A673 (cell line): ENCODE measurements around the gene ZBP1. TPM values are rescaled to one million over a fixed set of nuclear protein-coding genes. Genes with fewer than 3 reads are reported as not detected.

Experiments used
- BruUV-seq: library from RNA; stranded (reverse); fragments of 400-500 nt; replicated peaks from 2 replicates; lab custom pipeline; 2021; lab: Mats Ljungman, UMichigan
- CTCF ChIA-PET: fragments of 300-600 bp; sonication (Branson Sonifier 250); formaldehyde crosslinking; loops from one replicate; lab custom pipeline; 2022; ENCODE audit warnings: antibody characterized with exemption; lab: Charles Lee
- POLR2A ChIA-PET: fragments of 300-600 bp; sonication (Branson Sonifier 250); formaldehyde crosslinking; loops from one replicate; lab custom pipeline; 2022; ENCODE audit warnings: antibody characterized with exemption; ENCODE audit not compliant: low non-redundant PET; lab: Charles Lee
- DNase-seq: peaks from one replicate; pipeline ENCODE4 v3.0.0-alpha.2; 2015; ENCODE audit warnings: low spot score
- H3K27ac ChIP-seq: fragments of 200-600 bp; sonication (generic); 2 replicates; pipeline ENCODE4 v1.5.1; 2016; ENCODE audit warnings: mixed run types, low read depth, mild to moderate bottlenecking, mixed read lengths, antibody characterized with exemption, low read length; ENCODE audit not compliant: poor library complexity, severe bottlenecking
- H3K27me3 ChIP-seq: fragments of 200-600 bp; sonication (generic); replicated peaks from 2 replicates; pipeline ENCODE4 v1.6.1; 2017; ENCODE audit warnings: mixed run types, low read depth, mild to moderate bottlenecking, mixed read lengths, antibody characterized with exemption, low read length; ENCODE audit not compliant: insufficient read depth, poor library complexity
- H3K36me3 ChIP-seq: fragments of 200-600 bp; sonication (generic); 2 replicates; pipeline ENCODE4 v1.6.1; 2016; ENCODE audit warnings: mixed run types, mild to moderate bottlenecking, mixed read lengths, antibody characterized with exemption, low read length; ENCODE audit not compliant: insufficient read depth, poor library complexity, severe bottlenecking
- H3K4me1 ChIP-seq: fragments of 200-600 bp; sonication (generic); 2 replicates; pipeline ENCODE4 v1.6.1; 2017; ENCODE audit warnings: mixed run types, mild to moderate bottlenecking, mixed read lengths, antibody characterized with exemption, low read length; ENCODE audit not compliant: insufficient read depth, poor library complexity, severe bottlenecking
- H3K4me3 ChIP-seq: fragments of 200-600 bp; sonication (generic); 2 replicates; pipeline ENCODE4 v1.5.1; 2016; ENCODE audit warnings: low read depth, mixed run types, mild to moderate bottlenecking, mixed read lengths, low read length; ENCODE audit not compliant: poor library complexity, severe bottlenecking
- H3K9me3 ChIP-seq: fragments of 200-600 bp; sonication (generic); 2 replicates; pipeline ENCODE4 v1.6.1; 2016; ENCODE audit warnings: mixed run types, low read depth, mild to moderate bottlenecking, mixed read lengths, antibody characterized with exemption, low read length; ENCODE audit not compliant: poor library complexity, severe bottlenecking
- CTCF ChIP-seq: fragments of 300-800, 200-600 bp; sonication (generic); conservative IDR thresholded peaks from 2 replicates; pipeline ENCODE4 v1.5.1; 2017; ENCODE audit warnings: low read depth, mild to moderate bottlenecking, antibody characterized with exemption, low read length, moderate library complexity, mixed read lengths
- EZH2 ChIP-seq: fragments of 200-600 bp; sonication (generic); IDR thresholded peaks from 2 replicates; pipeline ENCODE4 v1.6.1; 2017; ENCODE audit warnings: borderline replicate concordance, low read depth, mild to moderate bottlenecking, mixed read lengths, antibody characterized with exemption, low read length; ENCODE audit not compliant: poor library complexity, severe bottlenecking
- intact Hi-C: fragments of 100-400 bp; cut with micrococcal nuclease; formaldehyde crosslinking; loops from one replicate; pipeline ENCODE4 v1.10.0; 2022; ENCODE audit not compliant: unreplicated experiment
- total RNA-seq: library from RNA; stranded (reverse); gene quantifications from 2 replicates; pipeline ENCODE4 v1.2.3, GENCODE V29; 2021

The ZBP1 gene
- total RNA-seq, 1 experiment from 2014 or later = not detected

GRCh38 chr20:57609842-57610167, 10.4 kb downstream of the ZBP1 start:
- Histone ChIP-seq H3K27ac (no peak overlapping the region), H3K27me3 (no peaks in the 10 kb centered on the region), H3K36me3 (no peaks in the 10 kb centered on the region), H3K4me1 (no peaks in the 10 kb centered on the region), H3K4me3 (no peak overlapping the region), H3K9me3 (no peaks in the 10 kb centered on the region)
- DNase-seq = no peak
- intact Hi-C loops = no loop called here
- CTCF ChIA-PET = no interaction called here
- TF ChIP-seq EZH2 = no peak
- TF ChIP-seq CTCF = no peak; the same call in 1 of the 2 replicates
- POLR2A ChIA-PET = no interaction called here
- no TSS peak for BruUV-seq

DNA sequence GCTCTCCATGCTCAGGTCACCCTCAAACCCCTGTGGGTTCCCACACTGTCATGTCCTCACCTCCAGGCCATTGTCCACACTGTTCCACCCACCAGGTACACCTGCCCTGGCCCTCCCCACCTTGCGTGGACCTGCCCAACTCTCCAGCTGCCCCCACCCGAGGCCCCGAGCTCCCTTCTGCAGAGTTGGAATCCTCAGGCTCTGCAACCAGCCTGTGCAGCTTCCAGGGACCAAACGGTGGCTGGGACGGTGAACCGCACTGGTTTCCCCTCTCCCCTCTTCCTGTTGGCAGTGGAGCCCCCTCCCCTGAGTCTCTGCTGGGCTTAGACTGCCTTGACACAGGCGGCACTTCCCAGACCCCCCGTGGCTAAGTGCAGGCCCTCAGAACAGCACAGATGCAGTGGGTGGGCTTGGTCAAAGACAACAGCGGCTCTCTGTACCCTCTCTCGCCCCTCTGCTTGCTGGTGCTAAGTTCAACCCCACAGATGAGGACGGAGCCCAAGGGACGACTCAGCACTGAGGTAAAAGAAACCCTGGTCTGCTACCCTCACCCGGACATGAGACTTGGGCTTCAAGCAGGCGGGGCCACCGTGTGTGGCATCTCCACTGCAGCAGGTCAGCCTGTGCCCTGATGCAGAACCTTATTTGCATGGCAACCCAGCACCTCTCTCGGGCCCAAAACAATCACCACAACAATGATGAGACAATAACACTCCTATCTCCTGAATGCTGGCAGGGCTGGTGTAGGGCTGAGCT, 11.0 kb downstream of the ZBP1 start:
- ChIA-PET POLR2A (no interaction called here), CTCF (no interaction called here)
- Histone ChIP-seq H3K4me3 (no peak overlapping the region), H3K4me1 (no peaks in the 10 kb centered on the region), H3K9me3 (no peaks in the 10 kb centered on the region), H3K36me3 (no peaks in the 10 kb centered on the region), H3K27me3 (no peaks in the 10 kb centered on the region), H3K27ac (no peak overlapping the region)
- intact Hi-C loops = no loop called here
- TF ChIP-seq CTCF = no peak
- no peak for TF ChIP-seq EZH2
- DNase-seq = no peak
- BruUV-seq = no TSS peak

- no peak for DNase-seq
- CTCF ChIA-PET = no interaction called here
Observed at GRCh38 chr20:57608516-57608915, 11.7 kb downstream of the ZBP1 start.

More at GRCh38 chr20:57608516-57608915, 11.7 kb downstream of the ZBP1 start:
- Histone ChIP-seq H3K36me3 (no peaks in the 10 kb centered on the region), H3K9me3 (no peaks in the 10 kb centered on the region), H3K27me3 (no peaks in the 10 kb centered on the region), H3K27ac (no peak overlapping the region), H3K4me3 (no peak overlapping the region), H3K4me1 (no peaks in the 10 kb centered on the region)
- no peak for TF ChIP-seq EZH2
- no peak for TF ChIP-seq CTCF
- POLR2A ChIA-PET = no interaction called here
- intact Hi-C loops = no loop called here
- BruUV-seq = no TSS peak
